NCI-H446 (cell line): ENCODE measurements around the gene COBLL1.

Experiments
- DNase-seq, 2 experiments: peaks; one replicate each; lab custom pipeline; 2025; lab: John Stamatoyannopoulos, UW

The COBLL1 gene

DNA sequence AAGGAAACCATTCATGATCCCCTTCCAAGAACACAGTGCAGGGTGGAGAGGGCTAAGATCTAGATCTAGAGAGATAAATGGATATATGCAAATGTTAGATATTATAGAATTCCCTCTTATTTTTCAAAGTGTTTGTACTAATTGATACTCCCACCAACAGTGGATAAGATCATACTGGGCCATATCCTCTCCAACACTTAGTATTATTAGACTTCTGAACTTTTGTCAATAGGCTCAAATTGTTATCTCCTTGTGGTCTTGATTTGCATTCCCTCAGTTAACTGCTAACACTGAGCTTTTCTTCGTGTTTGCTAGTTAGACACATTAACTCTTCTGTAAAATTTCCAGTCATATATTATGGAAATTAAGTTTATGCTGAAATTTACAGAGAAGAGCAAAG lies 163.9 kb downstream of the COBLL1 start:
- DNase-seq, result no peak

DNA sequence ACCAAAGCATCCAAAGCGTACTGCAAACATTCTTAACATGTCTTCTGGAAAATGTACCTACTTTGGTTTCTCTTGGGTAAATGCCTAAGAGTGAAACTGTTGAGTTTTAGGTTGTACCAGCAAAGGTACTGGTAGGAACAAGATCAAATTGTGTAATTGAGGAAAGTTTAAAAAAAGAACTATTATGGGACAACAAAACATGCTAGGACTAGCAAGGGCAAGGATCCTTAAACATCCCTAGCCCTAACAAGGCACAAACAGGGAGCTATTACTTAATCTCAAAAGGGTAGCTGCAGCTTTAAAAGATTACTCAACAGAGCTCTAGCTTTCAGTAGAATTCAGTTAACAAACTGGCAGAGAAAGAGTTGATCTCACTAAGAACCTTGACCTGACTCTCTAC lies 164.4 kb downstream of the COBLL1 start:
- no peak for DNase-seq

- DNase-seq, result no peak
Observed at GRCh38 chr2:164675687-164676086, 165.9 kb downstream of the COBLL1 start.

GRCh38 chr2:164675027-164675426 lies 166.6 kb downstream of the COBLL1 start:
- DNase-seq, result no peak

DNA sequence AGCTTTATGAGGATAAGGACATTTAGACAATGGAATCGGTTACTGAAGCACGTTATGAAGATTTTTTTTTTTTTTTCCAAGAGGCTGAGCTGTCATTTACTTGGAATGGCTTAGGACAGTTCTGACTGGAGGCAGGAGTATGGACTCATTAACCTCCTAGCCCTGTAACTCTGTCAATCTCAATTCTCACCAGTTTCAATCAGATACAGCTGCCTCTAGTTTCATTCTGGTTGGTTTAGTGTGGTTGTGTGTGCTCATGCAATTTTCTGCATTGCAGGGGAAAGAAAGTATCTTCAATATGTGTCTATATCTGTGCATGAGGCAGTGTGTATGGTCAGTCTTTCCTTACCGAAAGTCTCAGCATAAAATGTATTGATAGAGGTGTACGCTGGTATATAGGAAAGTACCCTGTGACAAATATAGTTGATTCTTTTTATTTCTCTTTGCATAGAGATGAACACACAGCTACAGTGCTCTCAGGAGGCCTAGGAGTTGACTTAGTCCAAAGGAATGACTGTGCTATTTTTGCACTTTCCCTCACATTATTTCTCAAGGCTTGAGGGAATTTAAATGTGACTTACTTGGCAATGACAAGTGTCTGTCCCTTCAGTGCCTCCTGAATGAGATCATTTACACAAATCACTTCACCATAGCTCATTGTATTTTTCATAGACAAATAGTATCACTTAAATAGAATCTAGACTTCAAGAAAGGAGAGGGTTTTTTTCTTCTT lies 169.8 kb downstream of the COBLL1 start:
- DNase-seq, result no peak

DNA sequence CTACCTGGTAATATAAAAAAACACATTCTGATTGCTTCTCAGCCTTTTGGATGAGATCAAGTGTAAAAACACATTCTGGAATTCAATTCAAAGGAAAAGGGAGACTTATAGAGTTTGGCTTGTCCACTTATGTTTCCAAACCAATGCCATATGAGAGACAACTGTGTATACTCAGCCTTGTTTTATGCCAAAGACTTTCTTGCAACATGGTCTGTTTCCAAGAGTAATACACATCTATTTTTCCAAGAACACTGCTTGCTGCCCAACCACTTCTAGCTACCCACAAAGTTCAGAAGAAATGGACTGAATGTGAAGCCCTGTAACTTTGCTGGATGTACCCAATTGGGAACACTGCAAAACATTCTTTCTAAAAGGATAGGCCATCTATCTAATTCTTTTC lies 172.3 kb downstream of the COBLL1 start:
- DNase-seq, result no peak

- no peak for DNase-seq
Observed at GRCh38 chr2:164667566-164667965, 174.1 kb downstream of the COBLL1 start.

DNA sequence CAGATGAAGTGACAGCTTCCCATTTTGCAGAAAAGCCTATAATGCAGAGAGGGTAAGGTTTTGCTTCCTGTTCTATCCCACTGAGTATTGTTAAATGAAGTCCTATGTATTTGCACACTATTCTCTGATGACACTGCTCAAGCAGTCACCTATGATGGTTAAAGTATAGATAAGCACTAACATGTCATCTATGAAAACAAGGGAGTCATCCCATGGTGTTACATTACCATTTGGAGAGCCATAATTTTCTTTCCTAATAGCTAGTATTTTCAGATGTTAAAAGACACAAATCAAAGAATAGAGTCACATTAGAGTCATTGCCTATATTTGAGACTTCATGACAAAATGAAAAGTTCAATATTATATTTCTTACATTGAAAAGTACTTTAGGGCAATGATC lies 177.6 kb downstream of the COBLL1 start:
- no peak for DNase-seq

DNA sequence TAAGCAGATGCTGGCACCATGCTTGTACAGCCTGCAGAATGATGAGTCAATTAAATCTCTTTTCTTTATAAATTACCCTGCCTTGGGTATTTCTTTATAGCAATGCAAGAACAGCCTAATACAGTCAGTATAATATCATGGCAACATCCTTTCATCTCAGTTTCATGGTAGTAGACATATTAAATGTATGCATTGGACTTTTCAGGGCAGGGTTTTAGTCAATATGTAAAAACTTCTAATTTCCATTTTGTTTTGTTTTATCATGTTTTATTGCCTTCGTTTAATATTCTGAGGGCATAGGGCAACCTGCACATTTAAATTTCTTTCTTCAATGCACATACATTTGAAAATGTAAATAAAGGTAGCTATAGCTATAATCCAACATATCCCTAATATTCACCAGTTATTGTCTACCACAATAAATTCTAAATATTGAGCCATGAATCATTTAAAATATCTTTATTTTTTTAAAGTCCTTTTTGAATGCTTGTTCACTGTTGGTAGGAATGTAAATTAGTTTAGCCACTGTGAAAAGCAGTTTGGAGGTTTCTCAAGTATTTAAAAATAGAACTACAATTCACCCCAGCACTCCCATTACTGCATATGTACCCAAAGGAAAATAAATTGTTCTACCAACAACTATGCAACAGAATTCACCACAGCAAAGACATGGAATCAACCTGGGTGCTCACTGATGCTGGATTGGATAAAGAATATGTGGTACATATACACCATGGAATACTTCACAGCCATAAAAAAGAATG lies 178.6 kb downstream of the COBLL1 start:
- DNase-seq, result no peak

DNA sequence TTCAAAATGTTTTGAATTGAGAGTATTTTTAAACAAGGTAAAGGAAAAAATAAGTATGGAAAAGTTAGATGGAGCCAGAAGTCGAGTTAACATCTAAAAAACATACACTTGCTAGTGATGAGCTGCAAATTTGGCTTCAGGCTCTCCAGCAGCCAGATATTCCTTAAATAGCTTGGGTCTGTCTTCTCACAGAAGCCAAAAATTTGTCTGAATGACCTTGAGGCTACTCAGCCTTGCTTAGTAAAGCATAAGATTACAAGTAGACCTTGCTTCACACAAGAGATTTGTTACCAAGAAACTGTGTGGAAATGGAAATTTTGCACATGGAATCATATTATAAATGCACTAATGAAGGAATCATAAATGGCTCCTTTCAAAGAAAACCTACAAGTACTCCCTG lies 179.6 kb downstream of the COBLL1 start:
- peak in 1 of 2 experiments; percentile 6 for DNase-seq

DNA sequence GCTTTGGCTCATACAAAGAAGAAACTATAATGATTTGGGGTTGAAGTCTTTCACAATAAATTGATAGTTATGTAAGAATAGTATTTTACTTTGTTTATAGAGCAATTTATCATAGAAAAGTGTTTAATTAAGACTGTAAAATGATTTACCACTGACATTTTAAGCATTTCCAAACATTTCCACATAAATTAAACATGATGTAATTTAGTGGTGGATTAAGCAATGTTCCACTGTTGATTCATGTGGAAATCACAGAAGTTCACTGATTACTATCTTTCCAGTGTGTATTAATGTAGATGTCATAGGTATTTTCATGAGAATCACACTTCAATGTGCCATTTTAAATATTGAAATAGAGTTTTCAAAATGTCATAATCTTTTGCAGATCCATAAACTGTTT lies 180.3 kb downstream of the COBLL1 start:
- DNase-seq, result no peak

- DNase-seq, result no peak
Observed at GRCh38 chr2:164657129-164657528, 184.5 kb downstream of the COBLL1 start.

GRCh38 chr2:164655750-164656149 lies 185.9 kb downstream of the COBLL1 start:
- DNase-seq, result peak in 1 of 2 experiments; percentile 17

GRCh38 chr2:164655336-164655735 lies 186.3 kb downstream of the COBLL1 start:
- no peak for DNase-seq

GRCh38 chr2:164651361-164651760 lies 190.3 kb downstream of the COBLL1 start:
- no peak for DNase-seq

- no peak for DNase-seq
Observed at GRCh38 chr2:164644036-164644700, 197.5 kb downstream of the COBLL1 start.

DNA sequence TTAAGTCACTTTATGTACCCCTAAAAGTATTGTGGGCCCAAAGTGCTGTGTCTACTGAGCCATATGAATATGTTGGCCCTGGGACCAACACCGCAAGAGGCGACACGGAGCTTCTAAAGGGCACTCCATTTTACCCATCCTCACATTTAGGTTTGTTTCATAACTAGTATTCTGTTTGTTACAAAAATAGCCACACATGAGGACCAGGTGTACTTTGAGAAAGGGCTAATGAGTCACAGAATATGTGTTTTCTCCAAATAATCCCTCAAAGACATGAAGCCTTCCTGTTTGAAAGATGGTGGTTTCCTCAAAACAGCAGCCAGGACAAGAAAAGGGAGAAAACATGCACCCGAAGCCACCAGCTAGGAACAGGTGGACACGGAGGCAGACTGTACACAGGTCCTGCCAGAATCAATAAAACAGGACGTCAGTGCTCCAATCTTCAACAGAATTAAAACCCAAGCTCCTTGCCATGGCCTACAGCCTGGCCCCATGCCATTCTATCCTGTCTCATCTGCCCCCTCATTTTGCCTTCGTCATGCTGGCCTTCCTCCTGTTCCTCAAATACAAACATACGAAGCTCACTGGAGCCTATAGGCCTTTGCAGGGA lies 198.6 kb downstream of the COBLL1 start:
- peak in 1 of 2 experiments; percentile 29 for DNase-seq

DNA sequence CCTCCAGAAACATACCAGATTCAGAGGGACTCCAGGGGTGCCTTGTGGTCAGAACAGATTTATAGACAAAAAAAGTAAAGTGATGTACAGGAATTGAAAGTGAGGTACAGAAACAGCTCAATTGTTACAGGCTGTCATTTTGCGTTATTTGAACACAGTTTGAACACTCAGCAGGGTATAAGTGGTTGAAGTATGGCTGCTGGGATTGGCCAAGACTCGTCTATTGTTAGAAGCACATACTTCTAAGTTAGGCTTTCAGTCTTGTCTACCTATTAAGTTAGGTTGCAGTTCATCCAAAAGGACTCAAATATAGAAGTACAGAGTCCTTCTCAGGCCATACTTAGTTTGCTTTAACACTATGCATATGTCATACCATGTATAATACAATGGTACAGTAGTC lies 199.4 kb downstream of the COBLL1 start:
- DNase-seq, result no peak
